ENCODE data around the gene ME3.

Gene ME3

DNA sequence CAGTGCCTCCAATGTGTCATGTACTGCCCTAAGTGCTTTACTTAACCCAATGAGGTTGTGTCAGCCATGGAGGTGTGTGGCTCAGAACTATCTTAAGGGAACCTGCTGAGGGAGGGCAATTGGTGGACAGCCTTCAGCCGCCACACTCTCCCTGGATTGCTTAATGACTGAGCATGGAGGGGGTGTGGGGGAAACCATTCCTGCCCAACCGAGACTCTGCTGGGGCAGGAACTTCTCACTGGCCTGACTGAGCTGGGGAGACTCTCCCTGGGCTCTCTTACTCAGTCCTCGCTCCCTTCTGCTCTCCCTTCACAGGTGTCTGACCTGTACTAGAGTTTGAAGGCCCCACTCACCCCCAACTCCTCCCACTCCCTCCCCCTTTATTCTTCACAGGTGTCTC is 183.0 kb downstream of the ME3 start:
- H3K27ac ChIP-seq: no peak overlapping the region
- no peak for TF ChIP-seq CTCF (conservative IDR thresholded peaks at IDR 0.05)

DNA sequence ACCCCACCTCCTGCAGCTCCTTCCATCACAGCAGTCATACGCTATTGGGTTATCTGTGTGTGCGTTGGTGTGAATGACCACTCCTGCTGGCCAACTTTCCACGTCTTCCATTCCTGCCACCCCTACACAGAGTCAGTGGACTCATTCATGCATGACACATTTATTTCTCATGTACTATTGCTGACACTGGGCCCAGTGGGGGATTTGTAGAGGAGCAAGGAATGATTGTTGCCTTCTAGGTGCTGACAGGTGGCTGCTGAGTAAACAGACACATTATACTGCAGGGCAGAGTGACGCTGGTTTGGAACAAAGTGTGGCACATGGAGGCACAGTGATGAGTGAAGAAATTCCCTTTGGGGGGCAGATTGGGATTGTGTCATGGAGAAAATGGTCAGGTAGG is 183.9 kb downstream of the ME3 start:
- no peak for TF ChIP-seq CTCF (conservative IDR thresholded peaks at IDR 0.05)

GRCh38 chr11:86487671-86488070 is 184.7 kb downstream of the ME3 start:
- no peak overlapping the region for H3K27ac ChIP-seq

More for the DNA sequence above, 183.9 kb downstream of the ME3 start:
- H3K27ac ChIP-seq: no peak overlapping the region

GRCh38 chr11:86486261-86487030 is 186.0 kb downstream of the ME3 start:
- no peak overlapping the region for H3K27ac ChIP-seq
- TF ChIP-seq CTCF (conservative IDR thresholded peaks at IDR 0.05): no peak

More at GRCh38 chr11:86487671-86488070, 184.7 kb downstream of the ME3 start:
- TF ChIP-seq CTCF (conservative IDR thresholded peaks at IDR 0.05): no peak

DNA sequence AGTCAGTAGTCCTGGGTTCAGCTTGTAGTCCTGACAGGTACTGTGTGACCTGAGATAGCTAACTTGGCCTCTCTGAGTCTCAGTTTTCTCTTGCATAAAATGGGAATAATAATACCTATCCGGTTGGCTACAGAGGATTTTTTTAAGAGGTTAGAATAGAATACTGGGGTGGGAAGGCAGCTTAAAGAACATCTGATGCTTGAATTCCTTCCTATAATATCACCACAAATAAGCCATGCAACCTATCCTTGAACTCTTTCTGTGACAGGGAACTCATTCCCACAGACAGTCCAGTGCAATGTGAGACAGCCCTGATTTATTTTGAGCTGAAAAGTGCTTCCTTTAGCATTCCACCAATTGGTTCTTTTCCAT is 187.6 kb downstream of the ME3 start:
- no peak overlapping the region for H3K27ac ChIP-seq
- TF ChIP-seq CTCF (conservative IDR thresholded peaks at IDR 0.05): no peak

GRCh38 chr11:86483940-86484794 is 188.2 kb downstream of the ME3 start:
- H3K27ac ChIP-seq: no peak overlapping the region
- TF ChIP-seq CTCF (conservative IDR thresholded peaks at IDR 0.05): no peak

- no peak for TF ChIP-seq CTCF (conservative IDR thresholded peaks at IDR 0.05)
- no peak overlapping the region for H3K27ac ChIP-seq
Measured at GRCh38 chr11:86483610-86483939, 188.8 kb downstream of the ME3 start.

All from VCaP (cell line).